Measurements from ENCODE around the gene VTI1A. TPM values are rescaled to one million over a fixed set of nuclear protein-coding genes. Genes with fewer than 3 reads are reported as not detected.
"Not testable (repeated sequence)": the region's sequence is repeated elsewhere in the genome, so short reads cannot be mapped to it uniquely, and the experiment has no call there.

The VTI1A gene
- total RNA-seq, 1 experiment from 2014 or later: 15.7 TPM

DNA sequence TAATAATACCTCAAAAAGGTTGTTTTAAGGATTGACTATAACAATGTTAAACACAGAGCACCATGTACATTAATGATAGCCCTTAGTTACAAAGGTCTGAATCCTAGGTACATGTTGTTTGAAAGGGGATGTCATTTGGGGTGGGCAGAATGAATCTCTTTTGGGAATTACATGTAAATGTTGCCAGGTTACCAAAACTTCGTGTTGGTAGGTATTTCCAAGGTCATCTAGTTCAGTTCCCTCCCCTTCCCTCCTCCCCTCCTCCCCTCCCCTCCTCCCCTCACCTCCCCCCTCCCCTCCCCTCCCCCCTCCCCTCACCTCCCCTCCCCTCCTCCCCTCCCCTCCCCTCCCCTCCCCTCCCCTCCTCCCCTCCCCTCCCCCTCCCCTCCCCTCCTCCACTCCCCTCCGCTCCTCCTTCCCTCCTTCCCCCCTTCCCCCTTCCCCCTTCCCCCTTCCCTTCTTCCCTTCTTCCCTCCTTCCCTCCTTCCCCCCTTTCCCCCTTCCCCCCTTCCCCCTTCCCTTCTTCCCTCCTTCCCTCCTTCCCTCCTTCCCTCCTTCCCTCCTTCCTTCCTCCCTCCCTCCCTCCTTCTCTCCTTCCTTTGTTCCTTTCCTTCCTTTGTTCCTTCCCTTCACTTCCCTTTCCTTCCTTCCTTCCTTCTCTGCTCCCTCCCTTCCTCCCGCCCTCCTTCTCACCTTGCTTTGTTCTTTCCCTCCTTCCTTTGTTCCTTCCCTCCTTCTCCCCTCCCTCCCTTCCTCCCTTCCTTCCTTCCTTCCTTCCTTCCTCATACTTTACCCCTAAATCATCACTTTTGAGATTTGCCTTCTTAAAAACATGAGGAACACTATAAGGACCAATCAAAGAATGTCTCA lies 8.1 kb downstream of the VTI1A start:
- no peak for DNase-seq (ENCODE audit: low read depth)

GRCh38 chr10:112456533-112456932 lies 9.5 kb downstream of the VTI1A start:
- DNase-seq (ENCODE audit: low read depth): no peak

DNA sequence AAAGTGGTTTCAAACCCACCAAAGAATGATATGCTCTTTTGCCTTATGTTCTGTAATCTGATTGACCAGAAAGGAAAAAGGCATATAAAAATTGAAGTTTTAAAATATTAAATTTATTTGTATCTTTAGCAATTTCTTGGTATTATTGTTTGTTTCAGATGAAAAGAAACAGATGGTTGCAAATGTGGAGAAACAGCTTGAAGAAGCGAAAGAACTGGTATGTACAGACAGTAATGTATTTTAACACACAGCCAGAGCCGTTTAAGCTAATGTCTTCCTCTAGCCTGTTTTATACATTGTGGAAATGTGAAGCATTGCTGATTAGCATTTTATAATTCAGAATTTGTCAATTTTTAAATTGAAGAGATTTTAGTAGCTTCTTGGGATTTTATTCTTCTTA lies 13.4 kb downstream of the VTI1A start:
- no peak for DNase-seq (ENCODE audit: low read depth)

GRCh38 chr10:112461029-112461887 lies 14.2 kb downstream of the VTI1A start:
- no peak for DNase-seq (ENCODE audit: low read depth)

DNA sequence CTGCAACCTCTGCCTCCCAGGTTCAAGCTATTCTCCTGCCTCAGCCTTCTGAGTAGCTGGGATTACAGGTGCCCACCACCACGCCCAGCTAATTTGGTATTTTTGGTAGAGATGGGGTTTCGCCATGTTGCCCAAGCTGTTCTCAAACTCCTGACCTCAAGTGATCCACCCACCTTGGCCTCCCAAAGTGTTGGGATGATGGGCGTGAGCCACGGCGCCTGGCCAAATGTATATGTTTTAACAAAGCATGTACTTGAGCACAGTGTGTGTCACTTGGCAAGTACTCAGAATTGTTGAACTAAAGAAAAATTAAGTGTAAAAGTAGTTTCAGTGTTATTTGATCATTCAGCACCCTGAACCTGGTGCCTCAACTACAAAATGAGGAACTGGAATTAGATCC lies 17.1 kb downstream of the VTI1A start:
- DNase-seq (ENCODE audit: low read depth): not testable (repeated sequence)

DNA sequence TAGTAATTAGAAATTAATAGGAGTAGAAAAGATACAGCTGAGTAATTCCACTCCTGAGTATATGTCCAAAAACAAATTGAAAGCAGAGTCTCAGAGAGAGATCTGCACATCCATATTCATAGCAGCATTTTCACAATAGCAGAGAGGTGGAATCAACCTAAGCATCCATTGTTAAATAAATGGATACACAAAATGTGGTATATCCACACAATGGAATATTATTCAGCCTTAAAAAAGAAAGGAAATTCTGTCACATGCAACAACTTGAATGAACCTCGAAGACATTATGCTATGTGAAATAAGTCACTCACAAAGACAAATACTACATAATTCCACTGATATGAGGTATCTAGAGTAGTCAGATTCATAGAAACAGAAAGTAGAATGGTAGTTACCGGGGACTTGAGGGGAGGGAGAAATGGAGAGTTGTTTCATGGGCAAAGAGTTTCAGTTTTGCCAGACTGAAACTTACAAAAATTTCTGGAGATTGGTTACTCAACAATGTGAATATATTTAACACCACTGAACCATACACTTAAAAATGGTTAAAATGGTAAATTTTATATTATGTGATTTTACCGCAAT lies 18.4 kb downstream of the VTI1A start:
- DNase-seq (ENCODE audit: low read depth): no peak

- no peak for DNase-seq (ENCODE audit: low read depth)
Observed at GRCh38 chr10:112466802-112467201, 19.8 kb downstream of the VTI1A start.

- no peak for DNase-seq (ENCODE audit: low read depth)
Observed at GRCh38 chr10:112467541-112468075, 20.6 kb downstream of the VTI1A start.

DNA sequence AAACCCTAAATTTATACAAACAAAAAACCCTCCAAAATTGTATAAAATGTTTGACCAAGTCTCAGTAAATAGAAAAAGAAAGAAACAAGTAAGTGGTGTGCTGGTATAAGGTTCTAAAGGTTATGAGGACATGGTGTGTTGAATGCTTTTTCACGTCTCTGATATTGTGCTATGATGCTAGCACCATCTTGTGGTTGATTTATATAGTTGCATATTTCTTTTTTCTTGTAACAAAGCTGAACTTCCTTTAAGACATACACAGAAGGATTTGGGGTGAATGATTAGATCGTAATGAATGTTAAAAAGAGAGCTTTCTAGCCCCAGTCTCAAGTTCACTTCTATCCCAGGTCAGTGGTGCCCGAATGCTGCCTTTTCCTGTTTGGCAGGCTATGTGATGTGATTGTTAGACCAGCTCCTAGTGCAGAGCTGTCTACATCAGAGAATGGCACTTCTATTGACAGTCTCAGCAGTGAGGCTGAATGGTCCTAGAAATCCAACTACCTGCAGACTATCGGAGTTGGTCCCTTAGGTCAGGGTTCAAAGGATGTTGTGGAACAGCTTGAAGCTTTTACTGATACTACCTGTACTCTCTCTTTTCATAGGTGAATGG lies 25.0 kb downstream of the VTI1A start:
- peak; percentile 13 for DNase-seq (ENCODE audit: low read depth)

DNA sequence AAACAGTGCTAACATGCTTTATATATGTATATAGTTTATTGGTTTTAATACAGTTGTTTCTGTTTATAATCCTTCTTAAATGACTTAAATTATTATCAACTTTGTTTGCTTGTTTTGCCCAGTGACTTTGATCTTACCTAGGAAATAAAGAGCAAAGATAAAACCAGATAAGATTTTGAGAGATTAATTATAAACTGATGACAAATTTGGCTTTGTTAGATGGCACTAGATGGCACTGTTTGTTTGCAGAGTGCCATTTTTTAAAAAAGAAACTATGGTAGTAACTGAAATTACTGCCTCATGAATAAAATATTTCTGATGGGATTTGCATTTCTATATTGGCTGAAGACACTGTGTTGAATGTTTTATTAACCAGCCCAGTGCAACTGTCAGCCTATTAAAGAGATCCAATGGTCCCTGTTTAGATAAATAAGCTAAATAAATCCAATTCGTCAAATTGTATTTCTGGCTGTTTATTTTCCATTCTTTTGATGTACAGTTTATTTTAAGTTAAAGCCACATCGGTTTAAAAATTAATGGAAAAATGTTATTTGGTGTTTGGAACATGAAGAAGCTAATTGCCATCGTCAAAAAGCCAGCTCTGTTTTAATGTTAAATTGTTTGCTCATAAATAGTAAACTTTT lies 28.7 kb downstream of the VTI1A start:
- DNase-seq (ENCODE audit: low read depth): no peak

DNA sequence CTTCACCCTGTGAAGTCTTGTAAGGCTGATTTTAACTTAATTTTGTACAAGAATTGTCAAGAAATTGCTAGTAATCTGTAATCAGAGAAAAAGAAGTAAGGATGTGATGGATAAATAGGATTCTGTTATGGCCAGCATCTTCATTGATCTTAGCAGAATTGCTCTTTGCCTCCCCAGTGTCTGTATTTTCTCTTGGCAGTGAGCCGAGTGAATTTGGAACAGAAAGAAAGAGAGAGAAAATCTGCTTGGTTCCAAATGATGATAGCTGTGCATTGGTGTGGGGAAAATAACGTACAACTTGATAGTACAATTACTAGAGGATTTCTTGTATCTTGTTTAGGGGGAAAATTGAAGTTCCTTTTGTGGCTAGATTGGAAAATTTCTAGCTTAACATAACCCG lies 34.6 kb downstream of the VTI1A start:
- no peak for DNase-seq (ENCODE audit: low read depth)

- DNase-seq (ENCODE audit: low read depth): no peak
Observed at GRCh38 chr10:112484399-112484798, 37.4 kb downstream of the VTI1A start.

DNA sequence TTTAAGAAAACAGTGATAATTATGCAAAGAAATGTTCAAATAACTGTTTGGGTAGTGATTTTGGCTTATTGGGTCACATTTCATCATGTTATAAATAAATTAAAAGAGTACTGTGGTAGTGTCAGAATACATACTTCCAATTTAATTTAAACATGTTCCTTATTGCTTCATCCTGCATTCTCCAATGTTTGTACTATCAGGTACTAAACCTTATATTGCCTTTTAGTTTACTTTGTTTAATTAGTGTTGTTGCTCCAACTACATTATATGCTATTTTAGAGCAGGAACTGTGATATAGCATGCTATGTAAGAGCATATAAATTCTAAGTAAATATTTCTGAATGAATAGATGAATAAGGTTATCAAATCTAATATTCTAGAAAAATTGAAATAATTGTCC lies 40.9 kb downstream of the VTI1A start:
- DNase-seq (ENCODE audit: low read depth): no peak

GRCh38 chr10:112490545-112490944 lies 43.5 kb downstream of the VTI1A start:
- no peak for DNase-seq (ENCODE audit: low read depth)

DNA sequence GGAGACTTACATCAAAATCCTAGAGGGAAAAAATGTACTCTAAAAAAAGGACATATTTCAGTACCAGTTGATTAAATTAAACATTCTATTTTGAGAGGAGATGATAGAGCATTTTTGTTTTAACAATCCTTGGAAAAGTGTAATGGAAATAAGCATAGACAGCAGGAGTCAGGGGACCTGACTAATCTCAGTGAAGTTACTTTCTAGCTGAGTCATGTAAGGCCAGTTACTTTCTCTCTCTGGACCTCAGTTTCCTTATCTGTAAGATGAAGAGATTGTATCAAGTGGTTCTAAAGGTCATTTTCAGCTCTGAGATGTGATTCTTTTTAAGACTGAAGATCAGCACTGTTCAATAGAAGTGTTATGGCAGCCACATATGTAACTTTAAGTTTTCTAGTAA lies 44.1 kb downstream of the VTI1A start:
- no peak for DNase-seq (ENCODE audit: low read depth)

DNA sequence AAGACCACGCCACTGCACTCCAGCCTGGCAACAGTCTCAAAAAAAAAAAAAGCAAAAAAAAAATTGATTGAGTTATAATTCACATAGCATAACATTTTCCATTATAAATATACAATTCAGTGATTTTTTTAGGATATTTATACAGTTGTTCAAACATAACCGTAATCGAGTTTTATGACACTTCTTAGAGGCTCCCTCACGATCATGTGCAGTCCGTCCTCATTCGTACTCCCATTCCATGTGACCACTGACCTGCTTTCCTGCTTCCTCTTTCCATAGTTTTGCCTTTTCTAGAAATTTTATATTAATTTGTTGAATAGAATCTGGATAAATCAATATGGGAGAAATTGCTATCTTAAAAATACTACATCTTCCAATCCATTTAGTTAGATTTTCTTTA lies 45.7 kb downstream of the VTI1A start:
- DNase-seq (ENCODE audit: low read depth): no peak

DNA sequence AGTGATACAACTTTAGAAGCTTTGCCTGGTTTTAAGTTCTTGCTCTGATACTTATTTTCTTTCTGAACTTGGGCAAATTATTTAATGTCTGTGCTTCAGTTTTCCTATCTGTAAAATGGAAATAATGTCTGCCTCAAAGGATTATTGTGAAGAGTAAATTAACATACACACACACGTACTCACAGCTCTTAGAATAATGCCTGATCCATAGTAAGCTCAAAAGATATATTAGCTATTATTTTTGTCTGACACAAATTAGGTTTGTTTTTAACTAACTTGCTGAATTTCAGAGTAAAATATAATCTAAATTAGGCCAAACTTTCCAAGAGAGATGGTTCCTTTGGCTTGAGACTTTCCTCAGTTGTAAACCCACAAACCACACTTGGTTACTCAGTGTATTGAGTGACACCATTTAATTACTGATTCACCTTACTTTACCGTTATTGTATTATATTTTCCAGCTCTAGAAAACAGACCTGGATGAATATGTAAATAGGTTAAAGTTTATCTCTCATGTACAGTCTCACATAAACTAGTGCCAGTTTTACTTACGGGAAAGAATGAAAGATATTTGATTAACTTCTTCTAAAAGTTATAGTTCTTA lies 50.4 kb downstream of the VTI1A start:
- DNase-seq (ENCODE audit: low read depth): no peak

GRCh38 chr10:112498806-112499205 lies 51.8 kb downstream of the VTI1A start:
- no peak for DNase-seq (ENCODE audit: low read depth)

GRCh38 chr10:112499985-112500384 lies 53.0 kb downstream of the VTI1A start:
- DNase-seq (ENCODE audit: low read depth): not testable (repeated sequence)

- no peak for DNase-seq (ENCODE audit: low read depth)
Observed at GRCh38 chr10:112502536-112502935, 55.5 kb downstream of the VTI1A start.

GRCh38 chr10:112503643-112504042 lies 56.6 kb downstream of the VTI1A start:
- no peak for DNase-seq (ENCODE audit: low read depth)

All from Daoy (cell line).